HEK293 (cell line): ENCODE measurements around the gene THSD4.

ENCODE experiments used
- CTCF ChIA-PET: fragments of 350-600 bp; formaldehyde crosslinking; extraction: SDS; loops from one replicate; lab custom pipeline; 2021; ENCODE audit warnings: antibody characterized with exemption; lab: Yijun Ruan, JAX
- POLR2A ChIA-PET: fragments of 300-600 bp; formaldehyde crosslinking; extraction: SDS; loops from one replicate; lab custom pipeline; 2020; ENCODE audit warnings: antibody characterized with exemption, inconsistent platforms; lab: Yijun Ruan, JAX
- H3K27ac ChIP-seq: fragments of 200-500 bp; sonication (Bioruptor generic); 2 replicates; pipeline ENCODE4 v1.5.1; 2014; ENCODE audit warnings: low read depth, low read length, control low read depth, inconsistent platforms; ENCODE audit errors: extremely low read depth
- H3K36me3 ChIP-seq, 2 experiments: fragments of 200-500 bp in 1 of 2; sonication (Bioruptor generic) in 1 of 2; 1 replicate in 1 of 2; 2 replicates in 1 of 2; pipeline ENCODE4 v1.5.1; 2014 to 2017; ENCODE audit warnings: inconsistent platforms in 2 of 2, low read length in 2 of 2; ENCODE audit not compliant: control insufficient read depth in 2 of 2, insufficient read depth in 1 of 2
- H3K4me1 ChIP-seq: fragments of 200-500 bp; sonication (Bioruptor generic); 2 replicates; pipeline ENCODE4 v1.5.1; 2014; ENCODE audit warnings: mild to moderate bottlenecking, low read length, inconsistent platforms; ENCODE audit not compliant: control insufficient read depth, insufficient read depth
- H3K4me3 ChIP-seq: 2 replicates; pipeline ENCODE4 v1.5.1; 2011; ENCODE audit warnings: low read depth, mild to moderate bottlenecking, control low read depth, low read length, moderate library complexity
- H3K9me3 ChIP-seq: fragments of 200-500 bp; sonication (Bioruptor generic); 2 replicates; pipeline ENCODE4 v1.5.1; 2014; ENCODE audit warnings: low read depth, low read length, inconsistent platforms; ENCODE audit not compliant: control insufficient read depth, insufficient read depth
- FEZF1 ChIP-seq: fragments of 450-650 bp; formaldehyde crosslinking; IDR thresholded peaks from 2 replicates; pipeline ENCODE4 v1.5.1; 2016; ENCODE audit warnings: missing biosample characterization, missing genetic modification characterization
- GLI2 ChIP-seq: fragments of 450-650 bp; formaldehyde crosslinking; IDR thresholded peaks from 2 replicates; pipeline ENCODE4; 2017; ENCODE audit warnings: missing biosample characterization, missing genetic modification characterization, low read depth, borderline replicate concordance
- PBX3 ChIP-seq: sonication (generic); formaldehyde crosslinking; IDR thresholded peaks from 2 replicates; pipeline ENCODE4 v1.8.1; 2022; ENCODE audit warnings: mild to moderate bottlenecking, moderate library complexity, missing genetic modification reagents
- TCF7L2 ChIP-seq: IDR thresholded peaks from 2 replicates; pipeline ENCODE4 v1.6.1; 2011; ENCODE audit warnings: low read depth, mild to moderate bottlenecking, inconsistent platforms, low read length, moderate library complexity, borderline replicate concordance
- ZBTB17 ChIP-seq: fragments of 450-650 bp; formaldehyde crosslinking; IDR thresholded peaks from 2 replicates; pipeline ENCODE4 v1.5.1; 2016; ENCODE audit warnings: missing biosample characterization, missing genetic modification characterization
- ZBTB6 ChIP-seq: fragments of 450-650 bp; formaldehyde crosslinking; IDR thresholded peaks from 2 replicates; pipeline ENCODE4 v1.5.1; 2017; ENCODE audit warnings: missing biosample characterization, missing genetic modification characterization
- ZNF121 ChIP-seq: fragments of 450-650 bp; formaldehyde crosslinking; IDR thresholded peaks from 2 replicates; pipeline ENCODE4 v1.5.1; 2016; ENCODE audit warnings: missing biosample characterization, missing genetic modification characterization
- ZNF174 ChIP-seq: fragments of 450-650 bp; formaldehyde crosslinking; IDR thresholded peaks from 2 replicates; pipeline ENCODE4 v1.5.0; 2017; ENCODE audit warnings: missing biosample characterization, mild to moderate bottlenecking, missing genetic modification characterization
- ZNF335 ChIP-seq: fragments of 450-650 bp; formaldehyde crosslinking; conservative IDR thresholded peaks from 2 replicates; pipeline ENCODE4 v1.5.1; 2016; ENCODE audit warnings: missing biosample characterization, missing genetic modification characterization
- ZNF362 ChIP-seq: fragments of 450-650 bp; formaldehyde crosslinking; IDR thresholded peaks from 2 replicates; pipeline ENCODE4 v1.5.1; 2016; ENCODE audit warnings: missing biosample characterization, missing genetic modification characterization
- ZNF514 ChIP-seq: fragments of 450-650 bp; formaldehyde crosslinking; IDR thresholded peaks from 2 replicates; pipeline ENCODE4 v1.5.1; 2016; ENCODE audit warnings: missing biosample characterization, missing genetic modification characterization
- ZNF529 ChIP-seq: fragments of 450-650 bp; formaldehyde crosslinking; IDR thresholded peaks from 2 replicates; pipeline ENCODE4 v1.5.1; 2017; ENCODE audit warnings: missing genetic modification characterization, missing biosample characterization; ENCODE audit not compliant: insufficient replicate concordance
- ZNF791 ChIP-seq: fragments of 450-650 bp; formaldehyde crosslinking; IDR thresholded peaks from 2 replicates; pipeline ENCODE4 v1.5.1; 2016; ENCODE audit warnings: missing biosample characterization, missing genetic modification characterization
- ZNF843 ChIP-seq: fragments of 450-650 bp; formaldehyde crosslinking; IDR thresholded peaks from 2 replicates; pipeline ENCODE4 v1.5.1; 2016; ENCODE audit warnings: missing biosample characterization, missing genetic modification characterization
- ZSCAN4 ChIP-seq: fragments of 450-650 bp; formaldehyde crosslinking; IDR thresholded peaks from 2 replicates; pipeline ENCODE4 v1.5.1; 2017; ENCODE audit warnings: missing biosample characterization, missing genetic modification characterization
- TF ChIP-seq, protein P1 (sequence below): fragments of 450-650 bp; formaldehyde crosslinking; IDR thresholded peaks from 2 replicates; pipeline ENCODE4 v1.5.1; 2017; ENCODE audit warnings: missing biosample characterization, missing genetic modification characterization
- TF ChIP-seq, protein P2 (sequence below): fragments of 450-650 bp; formaldehyde crosslinking; IDR thresholded peaks from 2 replicates; pipeline ENCODE4 v1.5.1; 2016; ENCODE audit warnings: missing biosample characterization, missing genetic modification characterization, borderline replicate concordance
- TF ChIP-seq, protein P3 (sequence below): fragments of 450-650 bp; IDR thresholded peaks from 2 replicates; pipeline ENCODE4 v1.5.1; 2018; ENCODE audit warnings: missing biosample characterization, mild to moderate bottlenecking, missing genetic modification characterization
- TF ChIP-seq, protein P4 (sequence below): fragments of 450-650 bp; formaldehyde crosslinking; IDR thresholded peaks from 2 replicates; pipeline ENCODE4 v1.5.1; 2017; ENCODE audit warnings: missing biosample characterization, missing genetic modification characterization

Gene THSD4

DNA sequence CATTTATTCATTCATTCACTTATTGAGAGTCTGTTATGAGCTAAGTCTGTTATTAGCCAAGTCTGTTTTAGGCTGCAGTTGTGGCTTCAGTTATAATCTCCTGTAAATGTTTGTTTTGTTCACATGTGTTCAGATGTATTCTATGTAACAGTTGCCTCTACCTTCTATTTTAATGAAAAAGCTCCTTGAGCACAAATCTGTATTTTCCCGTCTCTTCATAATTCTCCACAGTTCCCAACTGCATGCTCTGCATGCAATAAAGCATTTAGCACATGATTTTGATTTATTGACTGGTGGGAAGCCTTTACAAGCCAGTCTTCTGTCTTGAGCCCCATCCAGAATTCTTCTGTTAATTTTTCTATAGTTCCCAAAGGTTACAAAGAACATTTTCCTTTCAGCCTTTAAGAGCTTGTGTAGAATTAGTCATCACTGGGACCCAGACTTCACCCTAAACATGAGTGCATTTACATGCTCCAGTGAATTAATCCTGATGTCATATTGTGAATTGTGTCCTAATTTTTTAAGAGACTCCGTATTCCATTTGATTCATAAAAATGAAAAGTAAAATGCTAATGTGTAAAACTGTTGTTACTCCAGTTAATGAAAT lies 572.7 kb downstream of the THSD4 start (continued):
- TF ChIP-seq, protein P1, sequence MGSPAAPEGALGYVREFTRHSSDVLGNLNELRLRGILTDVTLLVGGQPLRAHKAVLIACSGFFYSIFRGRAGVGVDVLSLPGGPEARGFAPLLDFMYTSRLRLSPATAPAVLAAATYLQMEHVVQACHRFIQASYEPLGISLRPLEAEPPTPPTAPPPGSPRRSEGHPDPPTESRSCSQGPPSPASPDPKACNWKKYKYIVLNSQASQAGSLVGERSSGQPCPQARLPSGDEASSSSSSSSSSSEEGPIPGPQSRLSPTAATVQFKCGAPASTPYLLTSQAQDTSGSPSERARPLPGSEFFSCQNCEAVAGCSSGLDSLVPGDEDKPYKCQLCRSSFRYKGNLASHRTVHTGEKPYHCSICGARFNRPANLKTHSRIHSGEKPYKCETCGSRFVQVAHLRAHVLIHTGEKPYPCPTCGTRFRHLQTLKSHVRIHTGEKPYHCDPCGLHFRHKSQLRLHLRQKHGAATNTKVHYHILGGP (tag by site-specific recombination) = no peak
- TF ChIP-seq, protein P2, sequence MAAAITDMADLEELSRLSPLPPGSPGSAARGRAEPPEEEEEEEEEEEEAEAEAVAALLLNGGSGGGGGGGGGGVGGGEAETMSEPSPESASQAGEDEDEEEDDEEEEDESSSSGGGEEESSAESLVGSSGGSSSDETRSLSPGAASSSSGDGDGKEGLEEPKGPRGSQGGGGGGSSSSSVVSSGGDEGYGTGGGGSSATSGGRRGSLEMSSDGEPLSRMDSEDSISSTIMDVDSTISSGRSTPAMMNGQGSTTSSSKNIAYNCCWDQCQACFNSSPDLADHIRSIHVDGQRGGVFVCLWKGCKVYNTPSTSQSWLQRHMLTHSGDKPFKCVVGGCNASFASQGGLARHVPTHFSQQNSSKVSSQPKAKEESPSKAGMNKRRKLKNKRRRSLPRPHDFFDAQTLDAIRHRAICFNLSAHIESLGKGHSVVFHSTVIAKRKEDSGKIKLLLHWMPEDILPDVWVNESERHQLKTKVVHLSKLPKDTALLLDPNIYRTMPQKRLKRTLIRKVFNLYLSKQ (tag by site-specific recombination) = no peak
- TF ChIP-seq GLI2 (no peak), ZBTB17 (tag by site-specific recombination) (0 out of 2 replicates have a peak, but pooled peaks have one; percentile 15), ZNF121 (tag by site-specific recombination) (no peak)
- TF ChIP-seq, protein P3, sequence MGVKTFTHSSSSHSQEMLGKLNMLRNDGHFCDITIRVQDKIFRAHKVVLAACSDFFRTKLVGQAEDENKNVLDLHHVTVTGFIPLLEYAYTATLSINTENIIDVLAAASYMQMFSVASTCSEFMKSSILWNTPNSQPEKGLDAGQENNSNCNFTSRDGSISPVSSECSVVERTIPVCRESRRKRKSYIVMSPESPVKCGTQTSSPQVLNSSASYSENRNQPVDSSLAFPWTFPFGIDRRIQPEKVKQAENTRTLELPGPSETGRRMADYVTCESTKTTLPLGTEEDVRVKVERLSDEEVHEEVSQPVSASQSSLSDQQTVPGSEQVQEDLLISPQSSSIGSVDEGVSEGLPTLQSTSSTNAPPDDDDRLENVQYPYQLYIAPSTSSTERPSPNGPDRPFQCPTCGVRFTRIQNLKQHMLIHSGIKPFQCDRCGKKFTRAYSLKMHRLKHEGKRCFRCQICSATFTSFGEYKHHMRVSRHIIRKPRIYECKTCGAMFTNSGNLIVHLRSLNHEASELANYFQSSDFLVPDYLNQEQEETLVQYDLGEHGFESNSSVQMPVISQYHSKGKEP = peak; percentile 89
- TF ChIP-seq, protein P4, sequence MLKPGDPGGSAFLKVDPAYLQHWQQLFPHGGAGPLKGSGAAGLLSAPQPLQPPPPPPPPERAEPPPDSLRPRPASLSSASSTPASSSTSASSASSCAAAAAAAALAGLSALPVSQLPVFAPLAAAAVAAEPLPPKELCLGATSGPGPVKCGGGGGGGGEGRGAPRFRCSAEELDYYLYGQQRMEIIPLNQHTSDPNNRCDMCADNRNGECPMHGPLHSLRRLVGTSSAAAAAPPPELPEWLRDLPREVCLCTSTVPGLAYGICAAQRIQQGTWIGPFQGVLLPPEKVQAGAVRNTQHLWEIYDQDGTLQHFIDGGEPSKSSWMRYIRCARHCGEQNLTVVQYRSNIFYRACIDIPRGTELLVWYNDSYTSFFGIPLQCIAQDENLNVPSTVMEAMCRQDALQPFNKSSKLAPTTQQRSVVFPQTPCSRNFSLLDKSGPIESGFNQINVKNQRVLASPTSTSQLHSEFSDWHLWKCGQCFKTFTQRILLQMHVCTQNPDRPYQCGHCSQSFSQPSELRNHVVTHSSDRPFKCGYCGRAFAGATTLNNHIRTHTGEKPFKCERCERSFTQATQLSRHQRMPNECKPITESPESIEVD (tag by site-specific recombination) = peak; percentile 92

DNA sequence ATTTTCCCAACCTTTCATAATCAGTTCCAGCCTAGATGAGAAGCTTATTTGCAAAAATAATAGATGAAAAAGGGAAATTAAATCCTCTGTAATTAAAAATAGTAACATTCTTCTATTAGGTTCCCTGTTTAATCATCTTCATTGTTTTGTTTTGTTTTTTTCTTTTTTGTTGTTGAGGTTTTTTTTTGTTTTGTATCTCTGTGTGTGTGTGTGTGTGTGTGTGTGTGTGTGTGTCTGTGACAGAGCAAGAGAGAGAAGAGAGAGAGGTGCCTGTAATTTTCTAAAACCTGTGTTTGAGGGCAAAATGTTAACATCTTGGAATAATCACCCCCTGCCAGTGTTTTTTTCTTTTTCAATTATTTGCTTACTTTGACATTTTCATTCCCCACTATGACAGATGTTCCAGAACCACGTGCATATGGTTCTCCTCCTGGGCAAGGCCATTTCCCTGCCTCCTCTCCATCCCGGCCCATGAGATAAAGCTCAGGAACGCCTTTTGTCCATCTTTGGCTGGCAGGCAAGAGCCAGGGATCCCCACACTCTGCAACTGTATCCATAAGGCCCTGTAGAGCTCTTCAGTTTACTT lies 573.3 kb downstream of the THSD4 start:
- TF ChIP-seq ZNF362 (tag by site-specific recombination) = no peak
- peak; percentile 60; the same call in 1 of the 2 replicates for TF ChIP-seq ZSCAN4 (tag by site-specific recombination)
- TF ChIP-seq ZBTB6 (tag by site-specific recombination) = no peak
- no peak for TF ChIP-seq TCF7L2
- no peak for TF ChIP-seq ZNF514 (tag by site-specific recombination)
- TF ChIP-seq ZNF174 (tag by site-specific recombination) = no peak
- peak; percentile 67 for TF ChIP-seq ZNF335 (tag by site-specific recombination)
- no peak for TF ChIP-seq ZNF529 (tag by site-specific recombination)
- 0 out of 2 replicates have a peak, but pooled peaks have one; percentile 23 for TF ChIP-seq FEZF1 (tag by site-specific recombination)
- TF ChIP-seq ZNF843 (tag by site-specific recombination) = no peak
- TF ChIP-seq ZNF791 (tag by site-specific recombination) = no peak
- no peak for TF ChIP-seq PBX3 (CRISPR knock-in tag)
- ChIA-PET POLR2A (interaction anchor here (0.5 to 0.9 kb wide), 2 partner anchors 25 to 539 kb away, joined by 3 read pairs; no protein-coding TSS in a partner anchor), CTCF (interaction anchor here (0.7 to 2.0 kb wide), 6 partner anchors 14 to 1371 kb away, joined by 3 to 7 read pairs (median 4); no protein-coding TSS in a partner anchor)
- no peak overlapping the region for H3K4me3 ChIP-seq
- H3K4me1 ChIP-seq = peaks cover 14% of the 10 kb centered on the region
- H3K27ac ChIP-seq = no peak overlapping the region; the same call in 1 of the 2 replicates
- no peaks in the 10 kb centered on the region for H3K36me3 ChIP-seq
- H3K9me3 ChIP-seq = no peaks in the 10 kb centered on the region
